DMS79 (cell line): ENCODE measurements around the gene PPHLN1.

Source experiments
- DNase-seq: peaks from one replicate; lab custom pipeline; 2025; lab: John Stamatoyannopoulos, UW

Gene PPHLN1

DNA sequence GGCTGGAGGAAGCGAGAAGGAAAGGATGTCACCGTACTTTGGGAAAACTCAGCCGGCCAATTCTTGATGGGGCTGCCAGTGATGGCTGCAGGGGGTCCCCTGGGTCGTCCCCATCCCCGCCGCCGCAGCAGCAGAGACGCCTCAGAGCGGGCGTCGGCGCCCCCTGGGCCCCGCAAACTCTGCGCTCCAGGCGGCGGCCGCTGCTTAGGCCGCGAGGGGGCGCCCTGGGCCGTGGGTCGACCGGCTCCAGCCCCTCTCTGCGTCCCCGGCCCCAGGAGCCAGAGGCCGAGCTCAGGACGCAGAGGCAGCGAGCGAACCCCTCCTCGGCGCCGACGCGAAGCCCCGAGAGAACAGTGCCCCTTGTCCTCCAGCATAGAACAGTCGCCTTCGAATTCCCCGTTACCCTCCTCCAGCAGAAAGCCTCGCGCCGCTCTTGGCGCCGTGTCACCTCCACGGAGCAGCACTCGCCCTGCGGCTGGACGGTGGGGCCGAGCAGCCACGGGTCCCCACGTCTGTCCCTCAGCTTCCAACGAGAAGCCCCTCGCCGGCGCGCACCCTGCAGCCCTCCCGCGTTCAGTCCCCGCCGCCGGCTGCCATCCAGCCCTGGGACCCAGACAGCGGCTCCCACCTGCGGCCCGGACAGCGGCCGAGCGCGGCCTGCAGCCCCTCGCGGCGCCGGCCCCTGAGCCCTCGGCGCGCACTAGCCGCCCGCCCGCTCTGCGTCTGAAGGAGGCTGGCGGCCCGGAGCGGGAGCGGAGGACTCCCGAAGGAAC, 157.0 kb downstream of the PPHLN1 start:
- no peak for DNase-seq

DNA sequence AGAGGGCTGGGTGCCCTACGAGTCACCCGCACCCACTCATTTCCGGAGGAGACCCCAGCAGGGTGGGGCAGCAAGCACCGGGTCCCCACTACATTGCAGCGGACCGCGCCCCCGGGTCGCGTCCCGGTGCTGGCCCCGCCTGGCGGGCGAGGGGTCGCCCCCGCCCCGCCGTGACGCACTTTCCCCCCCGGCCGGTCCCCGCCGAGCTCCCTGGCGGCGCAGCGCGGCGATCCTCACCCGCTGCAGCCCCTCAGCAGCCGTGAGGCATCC, 157.5 kb downstream of the PPHLN1 start:
- DNase-seq = no peak

GRCh38 chr12:42484996-42485395, 159.0 kb downstream of the PPHLN1 start:
- DNase-seq = no peak

DNA sequence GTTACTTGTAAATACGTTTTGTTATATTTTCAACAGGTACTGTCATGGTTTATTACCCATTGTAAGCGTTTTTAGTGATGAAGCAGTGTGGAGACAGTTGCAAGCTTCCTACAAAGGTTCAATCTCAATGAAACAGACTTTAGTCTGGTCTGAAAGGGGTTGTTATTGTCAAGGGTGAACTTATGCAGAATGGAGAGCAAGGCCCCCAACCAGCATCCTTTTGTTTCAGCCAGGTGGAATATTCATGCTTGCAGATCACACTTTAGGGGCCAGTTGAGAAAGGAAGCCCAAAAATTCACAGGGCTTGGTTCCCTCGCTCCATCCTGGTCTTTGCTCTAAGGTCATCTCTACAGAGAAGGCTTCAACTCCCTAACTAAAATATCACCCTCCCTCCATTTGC, 159.9 kb downstream of the PPHLN1 start:
- no peak for DNase-seq

GRCh38 chr12:42486407-42486806, 160.4 kb downstream of the PPHLN1 start:
- DNase-seq = no peak

DNA sequence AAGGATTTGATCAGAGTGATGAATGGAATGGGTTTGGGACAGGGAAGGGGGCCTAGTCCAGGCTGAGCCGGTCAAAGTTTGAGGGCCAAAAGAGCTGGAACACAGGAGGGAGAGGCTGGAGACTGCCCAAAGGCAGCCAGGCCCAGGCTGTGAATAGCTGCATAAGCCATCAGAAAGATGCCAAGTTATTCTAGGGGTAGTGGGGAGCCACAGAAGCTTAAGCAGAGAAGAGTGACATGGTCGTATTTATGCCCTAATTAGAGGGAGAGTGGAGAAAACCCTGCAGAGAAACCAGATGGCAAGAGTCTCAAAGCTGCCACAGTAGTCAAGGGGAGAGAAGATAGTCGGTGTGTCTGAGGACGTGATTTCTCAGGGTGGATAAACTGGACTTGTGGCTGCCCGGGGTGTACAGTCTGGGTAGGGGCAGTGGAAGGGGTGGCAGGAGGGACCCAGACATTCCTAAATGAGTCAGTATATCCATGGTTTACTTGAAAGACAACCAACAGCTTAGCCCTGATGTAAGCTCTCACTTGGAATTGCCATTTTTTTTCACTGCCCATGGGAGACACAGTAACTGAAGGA, 164.4 kb downstream of the PPHLN1 start:
- DNase-seq = no peak
